Keratinocyte (primary cell): ENCODE results near the gene RCAN2. TPM values are rescaled to one million over a fixed set of nuclear protein-coding genes. Genes with fewer than 3 reads are reported as not detected.

Experiments
- DNase-seq: peaks from one replicate; pipeline ENCODE4 v3.0.0-alpha.2; 2011; ENCODE audit warnings: low read depth, missing footprints, low spot score
- FAIRE-seq: peaks from 2 replicates; lab custom pipeline; 2011; peaks lifted over from hg19 to GRCh38; lab: Jason Lieb, UNC
- H2AFZ ChIP-seq: 2 replicates; pipeline ENCODE4 v1.6.0; 2012; ENCODE audit warnings: low read length, control low read depth, inconsistent platforms; ENCODE audit not compliant: control insufficient read depth
- H3K27ac ChIP-seq: 2 replicates; pipeline ENCODE4 v1.5.1; 2011; ENCODE audit warnings: low read length; ENCODE audit not compliant: control insufficient read depth, insufficient read depth
- H3K27me3 ChIP-seq: 3 replicates; pipeline ENCODE4 v1.6.0; 2011; ENCODE audit warnings: low read length; ENCODE audit not compliant: control insufficient read depth, insufficient read depth; ENCODE audit errors: extremely low read depth
- H3K36me3 ChIP-seq, 2 experiments: 2 replicates in 1 of 2; 3 replicates in 1 of 2; pipeline ENCODE4 v1.5.1; 2011; ENCODE audit warnings: low read length in 2 of 2, mild to moderate bottlenecking in 1 of 2; ENCODE audit not compliant: control insufficient read depth in 2 of 2, insufficient read depth in 2 of 2; ENCODE audit errors: extremely low read depth in 1 of 2
- H3K4me1 ChIP-seq: 3 replicates; pipeline ENCODE4 v1.5.1; 2011; ENCODE audit warnings: low read length; ENCODE audit not compliant: control insufficient read depth, insufficient read depth; ENCODE audit errors: extremely low read depth
- H3K4me2 ChIP-seq: 3 replicates; pipeline ENCODE4 v1.6.0; 2011; ENCODE audit warnings: low read depth, low read length; ENCODE audit not compliant: control insufficient read depth, insufficient read depth; ENCODE audit errors: extremely low read depth
- H3K4me3 ChIP-seq, 3 experiments: fragments of 200-600 bp in 1 of 3; sonication (generic) in 1 of 3; 2 replicates in 2 of 3; 3 replicates in 1 of 3; pipeline ENCODE4 v1.5.1; 2011 to 2016; ENCODE audit warnings: low read length in 3 of 3, mild to moderate bottlenecking in 3 of 3, control low read depth in 2 of 3, inconsistent platforms in 1 of 3, low read depth in 1 of 3, mixed read lengths in 1 of 3, mixed run types in 1 of 3, moderate library complexity in 1 of 3; ENCODE audit not compliant: control insufficient read depth in 2 of 3, insufficient read depth in 2 of 3; ENCODE audit errors: extremely low read depth in 1 of 3
- H3K79me2 ChIP-seq: 2 replicates; pipeline ENCODE4 v1.6.0; 2012; ENCODE audit warnings: low read length; ENCODE audit not compliant: control insufficient read depth, insufficient read depth
- H3K9ac ChIP-seq: 3 replicates; pipeline ENCODE4 v1.6.0; 2011; ENCODE audit warnings: low read length; ENCODE audit not compliant: control insufficient read depth, insufficient read depth; ENCODE audit errors: extremely low read depth
- H3K9me1 ChIP-seq: 3 replicates; pipeline ENCODE4 v1.6.0; 2011; ENCODE audit warnings: low read length; ENCODE audit not compliant: control insufficient read depth, insufficient read depth; ENCODE audit errors: extremely low read depth
- H3K9me3 ChIP-seq: 2 replicates; pipeline ENCODE4 v1.5.1; 2012; ENCODE audit warnings: low read depth, low read length; ENCODE audit not compliant: control insufficient read depth
- H4K20me1 ChIP-seq: 3 replicates; pipeline ENCODE4 v1.6.0; 2011; ENCODE audit warnings: low read length; ENCODE audit not compliant: control insufficient read depth, insufficient read depth; ENCODE audit errors: extremely low read depth
- EZH2 ChIP-seq: IDR thresholded peaks from one replicate; pipeline ENCODE4 v1.6.1; 2012; ENCODE audit warnings: inconsistent platforms, mild to moderate bottlenecking, low read length, moderate library complexity
- dilution Hi-C: fragments of 300-500 bp; cut with MboI; formaldehyde crosslinking; loops from one replicate; pipeline ENCODE4 v1.7.0; 2020; ENCODE audit warnings: low sequenced_read_pairs; ENCODE audit not compliant: extremely low pct_ligation_motif_present
- polyA plus RNA-seq, 5 experiments: library from polyadenylated mRNA; depleted of rRNA in 3 of 5; stranded (reverse) in 3 of 5; stranded (forward) in 1 of 5; unstranded in 1 of 5; fragments of >200 nt; gene quantifications; 1 replicate in 1 of 5; 2 replicates in 3 of 5; 3 replicates in 1 of 5; pipeline versions ENCODE4 v1.2.1 to v1.2.3, GENCODE V29; 2011 to 2012; ENCODE audit warnings: missing spikeins in 2 of 5, low read depth in 1 of 5, low replicate concordance in 1 of 5
- TF ChIP-seq, protein P1 (sequence below), 3 experiments: IDR thresholded peaks in 1 of 3; conservative IDR thresholded peaks in 1 of 3; optimal IDR thresholded peaks in 1 of 3; 2 replicates in 2 of 3; 3 replicates in 1 of 3; pipeline versions ENCODE3 to v1.5.1; 2011; ENCODE audit warnings: low read length in 3 of 3, mild to moderate bottlenecking in 3 of 3, moderate library complexity in 2 of 3, control low read depth in 1 of 3, inconsistent platforms in 1 of 3; ENCODE audit not compliant: insufficient read depth in 2 of 3; ENCODE audit errors: extremely low read depth in 1 of 3

Gene RCAN2
- polyA plus RNA-seq, 1 donor (not counting 4 experiments of a cell fraction or from before 2014, with no cell fraction given): not detected

DNA sequence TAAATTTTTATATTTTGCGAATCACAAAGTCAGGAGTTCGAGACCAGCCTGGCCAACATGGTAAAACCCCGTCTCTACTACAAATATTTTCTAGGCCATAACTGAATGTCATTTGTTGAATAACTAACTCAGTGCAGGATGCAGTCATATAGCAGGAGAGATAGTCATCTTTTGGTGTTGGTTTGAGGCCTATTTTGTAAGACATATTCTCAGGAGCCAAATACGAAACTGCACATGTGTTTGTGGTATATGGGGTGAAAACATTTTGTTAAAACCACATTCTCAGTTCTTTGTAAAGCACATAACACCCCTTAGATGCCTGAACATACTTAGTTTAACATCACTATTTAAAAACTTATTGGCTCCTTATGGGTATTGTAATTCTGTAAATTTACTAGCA, 315.8 kb downstream of the RCAN2 start:
- H3K36me3 ChIP-seq: no peaks in the 10 kb centered on the region
- H3K4me2 ChIP-seq: no peak overlapping the region
- FAIRE-seq: no peak
- TF ChIP-seq EZH2: no peak
- TF ChIP-seq, protein P1, sequence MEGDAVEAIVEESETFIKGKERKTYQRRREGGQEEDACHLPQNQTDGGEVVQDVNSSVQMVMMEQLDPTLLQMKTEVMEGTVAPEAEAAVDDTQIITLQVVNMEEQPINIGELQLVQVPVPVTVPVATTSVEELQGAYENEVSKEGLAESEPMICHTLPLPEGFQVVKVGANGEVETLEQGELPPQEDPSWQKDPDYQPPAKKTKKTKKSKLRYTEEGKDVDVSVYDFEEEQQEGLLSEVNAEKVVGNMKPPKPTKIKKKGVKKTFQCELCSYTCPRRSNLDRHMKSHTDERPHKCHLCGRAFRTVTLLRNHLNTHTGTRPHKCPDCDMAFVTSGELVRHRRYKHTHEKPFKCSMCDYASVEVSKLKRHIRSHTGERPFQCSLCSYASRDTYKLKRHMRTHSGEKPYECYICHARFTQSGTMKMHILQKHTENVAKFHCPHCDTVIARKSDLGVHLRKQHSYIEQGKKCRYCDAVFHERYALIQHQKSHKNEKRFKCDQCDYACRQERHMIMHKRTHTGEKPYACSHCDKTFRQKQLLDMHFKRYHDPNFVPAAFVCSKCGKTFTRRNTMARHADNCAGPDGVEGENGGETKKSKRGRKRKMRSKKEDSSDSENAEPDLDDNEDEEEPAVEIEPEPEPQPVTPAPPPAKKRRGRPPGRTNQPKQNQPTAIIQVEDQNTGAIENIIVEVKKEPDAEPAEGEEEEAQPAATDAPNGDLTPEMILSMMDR (optimal IDR thresholded peaks at IDR 0.05 in 1 of 3, IDR thresholded peaks at IDR 0.05 in 1 of 3, conservative IDR thresholded peaks at IDR 0.05 in 1 of 3; ENCODE audit: extremely low read depth in 1 of 3, insufficient read depth in 2 of 3, low read length in 3 of 3): no peak
- H3K9me1 ChIP-seq: no peaks in the 10 kb centered on the region
- H3K4me1 ChIP-seq: no peaks in the 10 kb centered on the region
- H3K4me3 ChIP-seq: no peak overlapping the region
- dilution Hi-C loops: no loop called here
- H4K20me1 ChIP-seq: no peaks in the 10 kb centered on the region
- H3K79me2 ChIP-seq: no peaks in the 10 kb centered on the region
- no peaks in the 10 kb centered on the region for H3K9me3 ChIP-seq
- no peak overlapping the region for H3K27ac ChIP-seq
- H2AFZ ChIP-seq: no peak overlapping the region
- peaks cover 13% of the 10 kb centered on the region for H3K27me3 ChIP-seq
- H3K9ac ChIP-seq: no peak overlapping the region
- no peak for DNase-seq

DNA sequence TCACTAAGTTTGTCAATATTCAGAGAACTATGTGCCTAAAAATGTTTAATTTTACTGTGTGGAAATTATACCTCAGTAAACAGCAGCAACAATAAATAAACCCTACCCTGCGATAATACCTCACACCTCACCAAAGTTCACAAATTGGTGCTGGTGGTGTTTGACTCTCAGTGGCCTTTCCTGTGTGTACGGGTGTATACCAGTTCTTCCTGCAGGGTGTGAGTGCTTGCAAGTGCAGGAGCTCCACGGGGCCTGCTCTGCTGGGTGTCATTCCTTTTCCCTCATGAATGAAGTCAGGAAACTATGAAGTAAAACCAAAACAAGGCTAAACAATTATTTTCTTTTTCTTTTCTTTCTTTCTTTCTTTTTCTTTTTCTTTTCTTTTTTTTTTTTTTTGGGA, 316.3 kb downstream of the RCAN2 start:
- Histone ChIP-seq H3K4me1 (no peaks in the 10 kb centered on the region), H3K9me1 (no peaks in the 10 kb centered on the region), H3K4me3 (no peak overlapping the region), H3K9me3 (no peaks in the 10 kb centered on the region), H2AFZ (no peak overlapping the region), H3K79me2 (no peaks in the 10 kb centered on the region), H3K27me3 (peaks cover 15% of the 10 kb centered on the region), H3K4me2 (no peak overlapping the region), H3K9ac (no peak overlapping the region), H4K20me1 (no peaks in the 10 kb centered on the region), H3K36me3 (no peaks in the 10 kb centered on the region), H3K27ac (no peak overlapping the region)
- no peak for FAIRE-seq
- dilution Hi-C loops: no loop called here
- DNase-seq: no peak
- TF ChIP-seq EZH2: no peak
- TF ChIP-seq, protein P1 (optimal IDR thresholded peaks at IDR 0.05 in 1 of 3, IDR thresholded peaks at IDR 0.05 in 1 of 3, conservative IDR thresholded peaks at IDR 0.05 in 1 of 3; ENCODE audit: extremely low read depth in 1 of 3, insufficient read depth in 2 of 3, low read length in 3 of 3): no peak
